Transverse colon (tissue), 4 donors: ENCODE results near the gene ANGPTL2. TPM values are rescaled to one million over a fixed set of nuclear protein-coding genes. Genes with fewer than 3 reads are reported as not detected.

Experiments
- DNase-seq: peaks from one replicate; pipeline ENCODE4 v3.0.0-alpha.2; 2019
- H3K27ac ChIP-seq, 4 donors: fragments of 200-600 bp; sonication (generic); 2 replicates each; pipeline ENCODE4 v1.5.1; 2016 to 2018; ENCODE audit warnings: inconsistent platforms in 4 of 4
- H3K27me3 ChIP-seq: fragments of 200-600 bp; sonication (generic); 2 replicates; pipeline ENCODE4 v1.5.1; 2017; ENCODE audit warnings: inconsistent platforms
- H3K36me3 ChIP-seq, 4 donors: fragments of 200-600 bp; sonication (generic); 2 replicates each; pipeline ENCODE4 v1.5.1; 2017 to 2019; ENCODE audit warnings: inconsistent platforms in 4 of 4
- H3K4me1 ChIP-seq, 4 donors: fragments of 200-600 bp; sonication (generic); 2 replicates each; pipeline ENCODE4 v1.5.1; 2017 to 2020; ENCODE audit warnings: inconsistent platforms in 4 of 4
- H3K4me3 ChIP-seq, 4 donors: fragments of 200-600 bp; sonication (generic); 1 replicate in 1 of 4; 2 replicates in 3 of 4; pipeline versions ENCODE4 v1.5.1 to v1.6.1; 2017 to 2019; ENCODE audit warnings: inconsistent platforms in 4 of 4
- H3K9me3 ChIP-seq, 2 donors: fragments of 200-600 bp; sonication (generic); 2 replicates each; pipeline ENCODE4 v1.5.1; 2017 to 2019; ENCODE audit warnings: inconsistent platforms in 2 of 2
- EP300 ChIP-seq: sonication (generic); formaldehyde crosslinking; IDR thresholded peaks from one replicate; pipeline ENCODE4 v1.6.1; 2017; ENCODE audit warnings: antibody characterized with exemption, low read depth
- POLR2A ChIP-seq: fragments of 450-650 bp; IDR thresholded peaks from one replicate; pipeline ENCODE4 v1.6.1; 2016; ENCODE audit warnings: antibody characterized with exemption, mild to moderate bottlenecking, moderate library complexity
- POLR2AphosphoS5 ChIP-seq, 3 donors: sonication (generic); formaldehyde crosslinking; IDR thresholded peaks; one replicate each; pipeline ENCODE4 v1.6.1; 2016; ENCODE audit warnings: antibody characterized with exemption in 3 of 3
- WGBS, 2 donors: methylation state at CpG; one replicate each; pipeline ENCODE4 v1.1.5; 2018; ENCODE audit warnings: low coverage in 1 of 2; 5-methylcytosine and 5-hydroxymethylcytosine counted together
- in situ Hi-C, 4 donors: fragments of 200-750 bp; cut with MboI; loops; one replicate each; pipeline versions ENCODE4 v1.15.0 to v1.15.1; 2017; ENCODE audit warnings: low sequenced_read_pairs in 3 of 4, low pct_ligation_motif_present in 1 of 4, low pct_unique_long_range_greater_than_20kb in 1 of 4
- intact Hi-C: fragments of 100-400 bp; cut with DNase I; formaldehyde crosslinking; loops from one replicate; pipeline ENCODE4 v1.15.1; 2023; ENCODE audit warnings: low total_unique reads
- total RNA-seq, 4 donors: library from RNA; depleted of rRNA; stranded (reverse); fragments of >200 nt; gene quantifications; one replicate each; pipeline ENCODE4 v1.1.0, GENCODE V29; 2016
- TF ChIP-seq, protein P1 (sequence below), 5 experiments: fragments of 200-600 bp in 3 of 5; fragments of 450-650 bp in 2 of 5; sonication (generic) in 3 of 5; IDR thresholded peaks; 1 replicate in 2 of 5; 2 replicates in 3 of 5; pipeline ENCODE4 v1.5.1; 2016 to 2017; ENCODE audit warnings: antibody characterized with exemption in 5 of 5, inconsistent platforms in 3 of 5, mild to moderate bottlenecking in 2 of 5, moderate library complexity in 1 of 5

The ANGPTL2 gene
- total RNA-seq, 4 donors from 2014 or later = 11.0 to 30.8 (median 13.1) TPM

- H3K4me1 ChIP-seq = no peaks in the 10 kb centered on the region
- TF ChIP-seq POLR2A (no peak), EP300 (no peak), POLR2AphosphoS5 (IDR thresholded peaks at IDR 0.05) (no peak)
- TF ChIP-seq, protein P1, sequence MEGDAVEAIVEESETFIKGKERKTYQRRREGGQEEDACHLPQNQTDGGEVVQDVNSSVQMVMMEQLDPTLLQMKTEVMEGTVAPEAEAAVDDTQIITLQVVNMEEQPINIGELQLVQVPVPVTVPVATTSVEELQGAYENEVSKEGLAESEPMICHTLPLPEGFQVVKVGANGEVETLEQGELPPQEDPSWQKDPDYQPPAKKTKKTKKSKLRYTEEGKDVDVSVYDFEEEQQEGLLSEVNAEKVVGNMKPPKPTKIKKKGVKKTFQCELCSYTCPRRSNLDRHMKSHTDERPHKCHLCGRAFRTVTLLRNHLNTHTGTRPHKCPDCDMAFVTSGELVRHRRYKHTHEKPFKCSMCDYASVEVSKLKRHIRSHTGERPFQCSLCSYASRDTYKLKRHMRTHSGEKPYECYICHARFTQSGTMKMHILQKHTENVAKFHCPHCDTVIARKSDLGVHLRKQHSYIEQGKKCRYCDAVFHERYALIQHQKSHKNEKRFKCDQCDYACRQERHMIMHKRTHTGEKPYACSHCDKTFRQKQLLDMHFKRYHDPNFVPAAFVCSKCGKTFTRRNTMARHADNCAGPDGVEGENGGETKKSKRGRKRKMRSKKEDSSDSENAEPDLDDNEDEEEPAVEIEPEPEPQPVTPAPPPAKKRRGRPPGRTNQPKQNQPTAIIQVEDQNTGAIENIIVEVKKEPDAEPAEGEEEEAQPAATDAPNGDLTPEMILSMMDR (IDR thresholded peaks at IDR 0.05) = no peak
- no peak for DNase-seq
- intact Hi-C loops (no loop called here), in situ Hi-C loops (no loop called here)
- H3K36me3 ChIP-seq = peaks cover 0 to 7% (median 0%) of the 10 kb centered on the region in 4 donors
- no peak overlapping the region for H3K4me3 ChIP-seq
- no peaks in the 10 kb centered on the region for H3K9me3 ChIP-seq
- no peaks in the 10 kb centered on the region for H3K27me3 ChIP-seq
- WGBS, 2 donors = 73 to 88% methylated on average over 1 of the region's 1 CpG
- H3K27ac ChIP-seq = no peak overlapping the region
Observed at GRCh38 chr9:127065592-127065991, 56.8 kb downstream of the ANGPTL2 start.

GRCh38 chr9:127064335-127064734 is 58.1 kb downstream of the ANGPTL2 start:
- Histone ChIP-seq H3K36me3 (no peaks in the 10 kb centered on the region), H3K27me3 (no peaks in the 10 kb centered on the region), H3K27ac (no peak overlapping the region), H3K4me1 (peaks cover 0 to 8% (median 0%) of the 10 kb centered on the region in 4 donors), H3K4me3 (no peak overlapping the region), H3K9me3 (no peaks in the 10 kb centered on the region)
- DNase-seq = no peak
- intact Hi-C loops (no loop called here), in situ Hi-C loops (no loop called here)
- 79 to 86% methylated on average over 2 of the region's 2 CpGs for WGBS, 2 donors
- TF ChIP-seq POLR2AphosphoS5 (IDR thresholded peaks at IDR 0.05) (no peak), POLR2A (no peak), EP300 (no peak)
- TF ChIP-seq, protein P1 (IDR thresholded peaks at IDR 0.05) = no peak

GRCh38 chr9:127061411-127061810 is 61.0 kb downstream of the ANGPTL2 start:
- no peaks in the 10 kb centered on the region for H3K27me3 ChIP-seq
- DNase-seq = no peak
- no peaks in the 10 kb centered on the region for H3K9me3 ChIP-seq
- H3K36me3 ChIP-seq = no peaks in the 10 kb centered on the region
- TF ChIP-seq POLR2AphosphoS5 (IDR thresholded peaks at IDR 0.05) (no peak), EP300 (no peak), POLR2A (no peak)
- TF ChIP-seq, protein P1 (IDR thresholded peaks at IDR 0.05) = no peak
- WGBS, 2 donors = 96% methylated on average over 3 of the region's 3 CpGs; no CpG with 5 or more reads in 1 of the 2 donors
- in situ Hi-C loops = no loop called here
- no peak overlapping the region for H3K27ac ChIP-seq
- intact Hi-C loops = no loop called here
- H3K4me3 ChIP-seq = no peak overlapping the region
- H3K4me1 ChIP-seq = peaks cover 0 to 11% (median 0%) of the 10 kb centered on the region in 4 donors

DNA sequence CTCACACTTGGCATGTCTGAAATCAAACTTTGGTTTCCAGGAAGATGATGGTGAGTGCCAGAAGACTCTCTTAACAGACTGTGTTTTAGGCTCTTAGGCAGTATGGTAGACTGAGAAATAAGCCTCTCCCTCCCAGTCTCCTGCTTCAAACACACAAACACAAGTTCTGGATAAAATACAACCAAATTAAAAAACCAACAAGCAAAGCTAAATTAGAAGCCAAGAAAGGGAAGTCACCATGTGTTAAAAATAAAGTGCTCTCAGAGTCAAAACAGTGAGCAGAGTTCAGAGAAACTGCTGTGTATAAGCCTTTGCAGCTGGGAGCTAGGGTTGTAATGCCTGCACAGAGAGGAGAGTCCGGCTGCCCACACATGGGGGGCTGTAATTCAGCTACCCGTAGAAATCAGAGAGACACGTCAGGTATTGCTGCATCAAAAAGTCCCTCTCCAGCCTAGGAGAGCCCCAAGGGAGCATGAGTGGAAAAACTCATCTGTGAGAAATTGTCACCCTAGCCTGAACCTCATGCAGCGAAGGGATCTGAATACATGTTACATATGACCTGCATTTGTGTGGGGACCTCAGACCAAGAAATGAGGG is 62.6 kb downstream of the ANGPTL2 start:
- TF ChIP-seq, protein P1 (IDR thresholded peaks at IDR 0.05) = no peak
- TF ChIP-seq POLR2AphosphoS5 (IDR thresholded peaks at IDR 0.05) (no peak), POLR2A (no peak), EP300 (no peak)
- 66% methylated on average over 4 of the region's 4 CpGs; no CpG with 5 or more reads in 1 of the 2 donors for WGBS, 2 donors
- in situ Hi-C loops (no loop called here), intact Hi-C loops (no loop called here)
- Histone ChIP-seq H3K36me3 (no peaks in the 10 kb centered on the region), H3K27ac (peak overlapping the region in 1 of 4 donors; percentile 13), H3K4me1 (peaks cover 0 to 11% (median 0%) of the 10 kb centered on the region in 4 donors), H3K9me3 (no peaks in the 10 kb centered on the region), H3K4me3 (no peak overlapping the region), H3K27me3 (no peaks in the 10 kb centered on the region)
- no peak for DNase-seq
